Stimulated activated CD8-positive, alpha-beta memory T cell treated with anti-CD3 and anti-CD28 coated beads, Interleukin-7, amount 100 ng/mL, for 1 hour (primary cell): ENCODE data around the gene TIMM50.

Source experiments
- DNase-seq, 2 donors: peaks; one replicate each; pipeline ENCODE4 v3.0.0-alpha.2; 2020; ENCODE audit warnings: low read depth in 2 of 2

Gene TIMM50

DNA sequence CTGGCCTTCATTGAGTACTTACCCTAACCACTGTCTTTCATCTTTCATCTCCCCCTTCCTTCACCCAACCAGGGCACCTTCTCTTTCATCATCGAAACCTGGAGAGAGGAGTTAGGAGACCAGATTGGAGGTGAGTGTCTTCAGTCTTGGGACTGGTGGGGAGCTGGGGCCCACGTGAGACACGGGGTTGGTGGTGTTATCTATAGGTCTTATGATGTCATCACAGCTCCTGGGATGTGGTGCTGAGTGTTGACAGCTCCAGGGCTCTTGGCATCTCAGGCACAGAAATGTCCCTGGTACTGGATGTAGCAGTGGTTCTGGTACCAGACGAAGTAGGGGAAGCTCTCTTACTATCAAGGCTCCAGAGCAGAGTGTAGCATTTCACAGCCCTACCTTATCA lies 19.9 kb downstream of the TIMM50 start:
- no peak for DNase-seq

DNA sequence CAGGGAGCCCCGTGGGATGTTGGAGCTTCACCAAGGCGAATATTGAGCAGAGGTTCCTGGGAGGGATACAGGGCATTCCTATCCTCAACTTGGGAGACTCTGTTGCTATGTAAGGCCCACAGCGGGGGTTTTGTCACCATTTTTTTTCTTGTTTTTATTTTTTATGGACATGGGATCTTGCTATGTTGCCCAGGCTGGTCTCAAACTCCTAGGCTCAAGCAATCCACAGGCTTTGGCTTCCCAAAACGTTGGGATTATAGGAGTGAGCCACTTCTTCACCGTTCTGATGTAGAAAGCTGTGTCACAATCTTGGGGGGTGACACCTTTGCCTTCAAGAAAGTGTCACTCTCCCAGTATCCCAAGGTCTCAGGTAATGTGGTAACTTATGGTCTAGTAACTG lies 20.7 kb downstream of the TIMM50 start:
- DNase-seq: no peak

DNA sequence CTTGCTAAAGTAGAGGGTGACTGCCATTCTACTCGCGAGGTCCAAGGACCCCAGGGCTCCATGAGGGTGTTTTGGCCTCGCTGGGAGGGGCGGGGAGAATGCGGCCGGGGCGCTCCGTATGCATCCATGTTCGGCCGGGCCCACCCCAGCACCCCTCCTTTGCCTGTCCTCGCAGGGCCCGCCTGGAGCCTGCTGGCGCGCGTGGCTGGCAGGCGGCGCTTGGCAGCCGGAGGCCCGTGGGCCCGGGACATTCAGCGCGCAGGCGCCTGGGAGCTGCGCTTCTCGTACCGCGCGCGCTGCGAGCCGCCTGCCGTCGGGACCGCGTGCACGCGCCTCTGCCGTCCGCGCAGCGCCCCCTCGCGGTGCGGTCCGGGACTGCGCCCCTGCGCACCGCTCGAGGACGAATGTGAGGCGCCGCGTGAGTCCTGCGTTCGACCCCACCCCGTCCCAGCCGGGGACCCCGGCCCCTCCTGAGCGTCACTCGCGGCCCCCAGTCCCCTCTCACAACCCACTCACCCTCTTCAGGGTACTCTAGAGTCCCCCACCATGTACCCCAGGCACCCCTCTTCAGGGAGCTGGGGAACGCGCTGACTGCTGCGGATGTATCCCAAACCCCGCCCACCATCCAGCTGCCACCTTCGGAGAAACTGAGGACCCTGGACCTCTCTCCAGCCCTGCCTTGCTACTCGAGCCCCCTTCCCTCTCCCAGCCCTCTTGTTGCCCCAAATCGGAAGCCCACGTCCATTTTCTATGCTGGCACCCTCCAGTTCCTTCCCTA lies 22.2 kb downstream of the TIMM50 start:
- peak; percentile 51 to 53 for DNase-seq

DNA sequence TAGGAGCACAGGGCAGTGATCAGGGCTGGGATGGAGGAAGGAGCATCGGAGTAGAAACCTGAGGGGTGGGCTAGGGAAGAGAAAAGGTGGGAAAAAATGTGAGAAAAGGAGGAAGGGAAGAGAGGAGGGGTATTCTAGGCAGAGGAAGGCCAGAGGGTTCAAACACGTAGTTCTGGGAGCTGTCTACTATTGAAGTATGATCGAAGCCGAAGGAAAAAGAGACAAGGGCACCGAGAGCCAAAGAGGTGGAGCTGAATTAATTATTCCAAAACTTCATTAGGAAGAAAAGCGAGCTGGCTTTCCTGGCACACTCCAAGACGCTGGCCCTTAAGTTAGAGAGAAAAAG lies 25.9 kb downstream of the TIMM50 start:
- no peak for DNase-seq

DNA sequence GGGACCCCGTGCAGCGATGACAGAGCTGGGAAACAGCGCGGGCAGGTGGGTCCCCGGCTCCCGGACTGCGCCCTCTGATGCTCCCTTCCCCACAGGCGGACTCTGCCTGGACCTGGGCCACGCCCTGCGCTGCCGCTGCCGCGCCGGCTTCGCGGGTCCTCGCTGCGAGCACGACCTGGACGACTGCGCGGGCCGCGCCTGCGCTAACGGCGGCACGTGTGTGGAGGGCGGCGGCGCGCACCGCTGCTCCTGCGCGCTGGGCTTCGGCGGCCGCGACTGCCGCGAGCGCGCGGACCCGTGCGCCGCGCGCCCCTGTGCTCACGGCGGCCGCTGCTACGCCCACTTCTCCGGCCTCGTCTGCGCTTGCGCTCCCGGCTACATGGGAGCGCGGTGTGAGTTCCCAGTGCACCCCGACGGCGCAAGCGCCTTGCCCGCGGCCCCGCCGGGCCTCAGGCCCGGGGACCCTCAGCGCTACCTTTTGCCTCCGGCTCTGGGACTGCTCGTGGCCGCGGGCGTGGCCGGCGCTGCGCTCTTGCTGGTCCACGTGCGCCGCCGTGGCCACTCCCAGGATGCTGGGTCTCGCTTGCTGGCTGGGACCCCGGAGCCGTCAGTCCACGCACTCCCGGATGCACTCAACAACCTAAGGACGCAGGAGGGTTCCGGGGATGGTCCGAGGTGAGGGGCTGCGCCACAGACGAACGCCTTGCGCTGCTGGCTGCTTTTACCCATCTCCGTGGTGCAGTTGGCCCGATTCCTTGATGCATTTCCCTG lies 26.5 kb downstream of the TIMM50 start:
- DNase-seq: no peak

DNA sequence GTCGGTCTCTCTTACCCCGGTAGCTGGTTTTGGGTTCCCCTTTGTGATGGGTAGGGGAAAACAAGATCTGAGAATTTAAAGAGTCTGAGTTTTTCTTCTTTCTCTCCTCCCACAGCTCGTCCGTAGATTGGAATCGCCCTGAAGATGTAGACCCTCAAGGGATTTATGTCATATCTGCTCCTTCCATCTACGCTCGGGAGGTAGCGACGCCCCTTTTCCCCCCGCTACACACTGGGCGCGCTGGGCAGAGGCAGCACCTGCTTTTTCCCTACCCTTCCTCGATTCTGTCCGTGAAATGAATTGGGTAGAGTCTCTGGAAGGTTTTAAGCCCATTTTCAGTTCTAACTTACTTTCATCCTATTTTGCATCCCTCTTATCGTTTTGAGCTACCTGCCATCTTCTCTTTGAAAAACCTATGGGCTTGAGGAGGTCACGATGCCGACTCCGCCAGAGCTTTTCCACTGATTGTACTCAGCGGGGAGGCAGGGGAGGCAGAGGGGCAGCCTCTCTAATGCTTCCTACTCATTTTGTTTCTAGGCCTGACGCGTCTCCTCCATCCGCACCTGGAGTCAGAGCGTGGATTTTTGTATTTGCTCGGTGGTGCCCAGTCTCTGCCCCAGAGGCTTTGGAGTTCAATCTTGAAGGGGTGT lies 27.2 kb downstream of the TIMM50 start:
- DNase-seq: no peak

DNA sequence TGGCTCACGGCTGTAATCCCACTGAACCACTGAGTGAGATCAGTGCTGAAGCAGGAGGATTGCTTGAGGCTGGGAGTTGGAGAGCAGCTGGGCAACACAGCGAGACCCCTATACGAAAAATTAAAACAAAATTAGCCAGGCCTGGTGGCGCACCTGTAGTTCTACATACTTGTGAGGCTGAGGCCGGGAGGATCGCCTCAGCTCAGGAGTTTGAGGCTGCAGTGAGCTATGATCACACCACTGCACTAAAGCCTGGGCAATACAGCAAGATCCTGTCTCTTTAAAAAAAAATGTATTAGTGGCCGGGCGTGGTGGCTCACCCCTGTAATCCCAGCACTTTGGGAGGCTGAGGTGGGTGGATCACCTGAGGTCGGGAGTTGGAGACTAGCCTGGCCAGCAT lies 28.0 kb downstream of the TIMM50 start:
- no peak for DNase-seq

DNA sequence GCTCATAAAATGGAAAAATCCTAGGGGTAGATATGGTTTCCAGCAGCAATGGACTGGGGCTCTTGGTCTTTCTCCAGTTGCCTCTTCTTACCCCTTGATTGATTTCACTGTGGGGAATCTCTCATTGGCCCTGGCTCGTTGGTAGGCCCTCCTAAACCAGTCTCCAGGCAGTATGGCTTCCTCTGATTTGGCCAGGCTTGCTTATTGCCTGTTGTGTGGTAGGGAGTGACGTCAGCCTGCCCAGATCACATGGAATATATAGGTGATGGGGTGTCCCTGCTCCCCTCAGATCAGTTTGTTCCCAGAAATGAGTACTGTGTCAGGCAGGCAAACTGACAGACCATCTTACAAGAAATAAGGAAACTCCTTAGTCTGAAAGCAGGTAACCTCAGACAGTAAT lies 28.6 kb downstream of the TIMM50 start:
- no peak for DNase-seq

DNA sequence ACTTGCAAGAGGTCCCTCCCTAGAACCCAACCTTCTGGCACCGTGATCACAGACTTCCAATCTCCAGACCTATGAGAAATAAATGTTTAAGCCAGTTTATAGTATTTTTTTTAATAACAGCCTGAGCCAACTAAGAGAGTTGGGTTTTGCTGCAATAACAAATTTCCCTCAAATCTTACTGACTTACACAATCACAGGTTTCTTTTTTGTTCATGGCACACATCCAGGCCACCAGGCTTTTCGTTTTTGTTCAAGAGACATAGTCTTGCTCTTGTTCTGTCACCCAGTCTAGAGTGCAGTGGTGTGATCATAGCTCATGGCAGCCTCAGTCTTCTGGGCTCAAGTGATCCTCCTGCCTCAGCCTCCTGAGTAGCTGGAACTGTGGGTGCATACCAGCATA lies 32.4 kb downstream of the TIMM50 start:
- no peak for DNase-seq

DNA sequence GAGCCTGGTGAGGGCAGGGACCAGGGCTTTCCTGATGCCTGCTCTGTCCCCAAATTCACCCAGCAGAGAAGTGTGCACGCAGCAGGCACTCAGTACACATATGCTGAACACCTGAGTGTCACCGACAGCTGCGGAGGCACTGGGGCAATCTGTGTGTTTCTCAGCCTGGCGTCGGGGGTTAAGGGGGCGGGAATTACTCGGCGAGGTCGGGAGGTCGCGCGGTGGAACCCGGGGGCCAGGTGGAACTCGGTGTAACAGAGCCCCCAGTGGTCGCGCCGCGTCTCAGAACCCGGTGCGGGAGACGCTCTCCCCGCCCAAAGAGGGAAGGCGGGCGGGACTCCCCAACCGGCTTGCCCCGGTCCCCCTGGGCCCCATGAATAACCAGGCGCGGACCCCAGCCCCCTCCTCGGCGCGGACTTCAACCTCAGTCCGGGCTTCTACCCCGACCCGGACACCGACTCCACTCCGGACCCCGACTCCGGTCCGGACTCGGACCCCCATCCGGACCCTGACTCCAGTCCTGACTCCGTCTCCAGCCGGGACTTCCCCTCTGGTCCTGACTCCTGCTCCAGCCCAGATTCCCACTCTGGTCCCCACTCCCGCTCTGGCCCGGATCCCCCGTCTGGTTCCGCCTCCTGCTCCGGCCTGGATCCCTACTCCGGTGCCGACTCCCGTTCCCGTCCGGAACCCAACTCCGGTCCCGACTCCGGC lies 34.4 kb downstream of the TIMM50 start, which contains the start of gene SELENOV:
Gene SELENOV, plus strand, starts transcription at position 300 of the 711 bp plus-strand sequence. Its CDS starts 74 bp downstream, at position 374.
- no peak for DNase-seq

DNA sequence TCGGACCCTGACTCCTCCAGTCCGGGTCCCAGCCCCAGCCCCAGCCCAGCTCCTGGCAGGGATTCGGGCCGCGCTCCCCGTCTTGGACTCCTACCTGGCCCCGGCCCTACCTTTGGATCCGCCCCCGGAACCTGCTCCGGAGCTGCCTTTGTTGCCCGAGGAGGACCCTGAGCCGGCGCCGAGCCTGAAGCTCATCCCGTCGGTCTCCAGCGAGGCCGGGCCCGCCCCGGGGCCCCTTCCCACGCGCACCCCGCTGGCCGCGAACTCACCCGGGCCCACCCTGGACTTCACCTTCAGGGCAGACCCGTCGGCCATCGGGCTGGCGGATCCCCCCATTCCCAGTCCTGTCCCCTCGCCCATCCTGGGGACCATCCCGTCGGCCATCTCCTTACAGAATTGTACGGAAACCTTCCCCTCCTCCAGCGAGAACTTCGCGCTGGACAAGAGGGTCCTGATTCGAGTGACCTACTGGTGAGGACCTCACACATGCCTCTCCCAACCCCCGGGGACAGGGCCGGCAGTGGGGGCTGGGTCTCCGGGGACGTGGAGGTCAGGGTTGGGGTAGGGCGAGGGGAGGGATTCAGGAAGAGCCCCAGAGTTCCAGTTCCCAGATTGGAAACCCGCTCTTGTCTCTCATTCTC lies 35.0 kb downstream of the TIMM50 start:
- DNase-seq: no peak

DNA sequence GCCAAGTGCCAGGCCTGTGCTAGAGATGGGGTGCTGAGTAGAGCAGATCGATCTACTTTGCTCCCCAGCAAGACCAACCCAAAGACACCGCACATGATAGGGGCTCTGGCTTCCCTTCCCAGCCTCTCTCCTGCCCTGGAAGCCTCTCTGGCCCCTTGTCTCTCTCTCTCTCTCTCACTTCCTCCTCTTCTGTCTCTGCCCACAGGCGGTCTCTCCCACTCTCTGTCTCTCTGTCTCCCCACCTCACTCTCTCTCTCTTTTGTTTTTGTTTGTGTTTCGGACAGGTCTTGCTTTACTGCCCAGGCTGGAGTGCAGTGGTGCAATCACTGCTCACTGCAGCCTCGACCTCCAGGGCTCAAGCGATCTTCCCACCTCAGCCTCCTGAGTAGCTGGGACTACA lies 35.6 kb downstream of the TIMM50 start:
- no peak for DNase-seq

DNA sequence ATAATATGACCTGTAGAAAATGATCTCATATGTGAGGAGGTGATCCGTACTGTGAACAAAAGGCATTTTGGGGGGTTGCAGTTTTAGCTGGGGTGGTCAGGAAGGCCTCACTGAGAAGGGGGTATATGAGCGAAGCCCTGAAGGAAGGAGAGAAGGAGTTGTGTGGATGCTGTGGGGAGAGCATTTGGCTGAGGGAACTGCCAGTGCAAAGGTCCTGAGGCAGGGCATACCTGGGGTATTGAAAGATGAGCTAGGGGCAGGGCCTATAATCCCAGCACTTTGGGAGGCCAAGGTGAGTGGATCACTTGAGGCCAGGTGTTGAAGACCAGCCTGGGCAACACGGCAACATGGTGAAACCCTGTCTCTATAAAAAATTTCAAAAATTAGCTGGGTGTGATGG lies 36.8 kb downstream of the TIMM50 start:
- DNase-seq: no peak

DNA sequence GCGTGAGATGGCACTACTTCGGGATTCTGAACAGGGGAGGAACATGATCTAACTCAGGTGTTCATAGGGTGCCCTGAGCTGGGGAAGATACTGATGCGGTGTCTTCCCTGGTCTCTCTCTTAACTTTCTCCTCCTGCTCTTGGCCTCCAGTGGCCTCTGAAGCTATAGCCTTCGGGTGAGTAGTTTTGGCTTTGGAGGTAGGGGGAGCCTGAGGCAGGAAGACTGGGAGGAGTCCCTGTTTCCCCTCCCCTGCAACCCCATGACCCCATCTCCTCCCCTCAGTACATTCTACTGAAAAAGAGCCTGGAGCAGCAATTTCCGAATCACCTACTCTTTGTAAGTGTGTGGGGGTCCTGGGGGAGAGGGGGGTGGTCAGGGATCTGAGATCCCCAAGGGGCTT lies 37.8 kb downstream of the TIMM50 start:
- no peak for DNase-seq

DNA sequence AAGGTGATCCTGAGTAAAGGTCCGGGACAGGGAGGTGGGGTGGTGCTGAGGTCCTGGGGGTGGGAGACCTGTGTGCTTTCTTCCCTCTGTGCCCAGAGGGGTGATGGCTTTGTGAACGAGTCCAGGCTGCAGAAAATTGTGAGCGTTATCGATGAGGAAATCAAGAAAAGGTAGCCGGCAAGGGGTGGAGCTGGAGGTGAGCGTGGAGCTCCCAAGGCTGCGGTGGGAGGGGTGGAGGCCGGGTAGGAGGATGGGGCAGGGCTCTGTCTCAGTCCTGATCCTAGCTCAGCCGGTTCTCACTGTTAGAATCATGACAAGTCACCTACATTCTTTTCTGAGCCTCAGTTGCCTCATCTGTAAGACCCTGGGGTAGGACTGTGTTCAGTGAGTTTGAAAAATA lies 38.3 kb downstream of the TIMM50 start:
- DNase-seq: no peak

DNA sequence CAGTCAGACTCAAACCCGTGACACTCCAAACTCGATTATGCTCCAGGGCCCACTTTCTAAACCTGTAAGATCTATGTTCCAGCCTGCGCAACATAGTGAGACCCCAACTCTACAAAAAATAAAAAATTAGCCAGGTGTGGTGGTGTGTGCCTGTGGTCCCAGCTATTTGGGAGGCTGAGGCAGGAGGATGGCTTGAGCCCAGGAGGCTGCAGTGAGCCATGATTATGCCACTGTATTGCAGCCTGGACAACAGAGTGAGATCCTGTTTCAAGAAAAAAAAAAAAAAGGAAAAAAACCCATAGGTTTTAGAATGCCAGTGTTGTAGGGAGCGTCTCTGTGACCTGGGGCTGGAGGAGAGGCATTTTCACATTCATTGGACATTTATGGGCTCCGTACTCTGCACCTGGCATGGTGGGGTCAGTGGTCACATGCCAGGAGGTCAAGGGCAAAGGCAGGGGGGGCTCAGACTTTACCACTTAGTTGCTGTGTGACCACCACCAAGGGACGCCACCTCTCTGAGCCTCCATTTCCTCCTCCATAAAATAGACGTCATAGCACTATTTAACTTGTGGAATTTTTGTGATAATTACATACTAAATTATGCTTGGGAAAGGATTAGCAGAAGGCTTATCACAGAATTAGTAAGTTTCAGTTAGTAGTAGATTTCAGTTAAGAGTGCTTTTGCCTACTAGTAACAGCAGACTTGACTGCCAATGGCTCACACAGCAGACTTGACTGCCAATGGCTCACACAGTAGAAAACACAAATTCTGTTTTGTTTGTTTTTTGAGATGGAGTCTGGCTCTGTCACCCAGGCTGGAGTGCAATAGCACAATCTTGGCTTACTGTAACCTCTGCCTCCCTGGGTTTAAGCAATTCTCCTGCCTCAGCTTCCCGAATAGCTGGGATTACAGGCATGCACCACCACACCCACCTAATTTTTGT lies 40.2 kb downstream of the TIMM50 start:
- DNase-seq: no peak

DNA sequence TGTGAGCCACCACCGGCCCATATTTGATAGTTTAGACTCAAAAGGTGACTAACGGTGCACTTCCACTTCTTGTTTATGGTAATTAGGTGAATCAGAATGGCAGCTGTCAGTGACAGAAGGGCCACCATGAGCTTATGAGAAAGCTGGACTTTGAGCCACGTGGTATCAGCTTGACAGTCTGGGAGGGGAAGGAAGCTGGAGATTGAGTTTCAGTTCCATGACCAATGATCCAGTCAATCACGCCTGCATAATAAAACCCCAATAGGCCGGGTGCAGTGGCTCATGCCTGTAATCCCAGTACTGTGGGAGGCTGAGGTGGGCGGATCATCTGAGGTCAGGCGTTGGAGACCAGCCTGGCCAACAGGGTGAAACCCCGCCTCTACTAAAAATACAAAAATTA lies 43.9 kb downstream of the TIMM50 start:
- no peak for DNase-seq

DNA sequence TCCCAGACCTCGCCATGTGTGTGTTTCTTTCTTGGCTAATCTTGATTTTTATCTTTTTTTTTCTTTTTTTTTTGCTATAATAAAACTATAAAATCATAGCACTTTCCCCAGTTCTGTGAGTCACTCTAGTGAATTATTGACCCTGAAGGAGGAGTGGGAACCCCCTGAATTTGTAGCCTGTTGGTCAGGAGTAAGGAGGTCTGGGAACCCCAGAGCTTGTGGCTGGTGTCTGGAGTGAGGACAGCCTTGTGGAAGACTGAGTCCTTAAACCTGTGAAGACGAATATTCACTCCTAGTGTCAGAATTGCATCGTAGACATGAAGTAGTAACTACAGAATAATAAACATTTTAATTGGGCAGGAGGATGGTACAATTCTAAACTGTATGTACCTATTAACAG lies 44.6 kb downstream of the TIMM50 start:
- DNase-seq: no peak

DNA sequence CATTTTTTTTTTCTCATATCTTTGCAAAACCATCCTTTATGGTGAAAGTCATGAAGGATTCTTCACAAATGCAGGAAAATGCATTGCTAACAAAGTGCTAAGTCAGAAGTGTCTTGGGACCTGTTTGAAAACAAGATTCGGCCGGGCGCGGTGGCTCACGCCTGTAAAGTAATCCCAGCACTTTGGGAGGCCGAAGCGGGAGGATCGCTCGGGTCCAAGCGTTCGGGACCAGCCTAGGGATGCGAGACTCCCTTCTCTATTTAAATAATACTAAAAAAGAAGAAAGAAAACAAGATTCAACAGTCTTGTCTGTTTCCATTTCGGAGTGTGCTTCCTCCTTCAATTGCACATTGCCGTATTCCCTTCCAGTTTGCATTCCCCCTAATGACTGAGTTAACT lies 51.2 kb downstream of the TIMM50 start:
- DNase-seq: no peak

DNA sequence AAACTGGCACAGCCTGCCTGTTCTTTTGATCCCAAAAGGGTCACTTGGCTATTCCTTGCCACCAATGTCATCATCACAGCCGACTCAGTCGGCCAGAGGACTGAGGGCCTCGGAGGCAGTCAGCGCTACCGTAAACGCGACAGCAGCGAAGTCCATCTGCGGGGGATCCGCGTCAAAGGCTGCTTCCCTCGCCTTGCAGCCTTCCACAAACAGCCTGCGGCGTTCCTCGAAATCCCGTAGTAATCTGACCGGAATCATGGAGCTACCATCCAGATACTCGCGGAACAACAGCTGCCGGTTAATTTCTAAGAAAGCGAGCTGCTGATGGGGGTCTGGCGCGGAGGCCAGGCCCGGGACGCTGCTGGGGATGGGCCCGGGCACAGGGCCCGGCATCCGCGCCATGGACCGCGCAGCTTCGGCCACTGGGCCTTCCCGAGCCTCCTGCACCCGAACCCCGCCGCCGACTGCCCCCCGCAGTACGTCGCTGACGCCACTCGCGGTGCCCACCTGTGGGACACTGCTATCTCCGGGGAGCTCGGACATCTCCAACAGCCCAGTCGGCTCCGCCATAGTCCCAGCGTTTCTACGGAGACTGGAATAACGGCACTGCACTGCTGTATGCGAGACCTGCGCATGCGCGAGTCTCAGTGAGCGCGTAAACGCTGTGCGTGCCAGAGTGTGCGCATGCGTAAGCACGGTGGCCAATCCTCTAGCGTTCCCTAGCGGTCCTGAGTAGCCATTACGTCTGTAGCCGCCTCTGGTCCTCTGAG lies 51.8 kb downstream of the TIMM50 start, which contains the start of gene EID2B:
Gene EID2B, minus strand, starts transcription at position 620 of the 770 bp plus-strand sequence. Its CDS starts 50 bp downstream, at position 570.
- DNase-seq: peak; percentile 84 to 89
